ENCODE data around the gene NFIX. TPM values are rescaled to one million over a fixed set of nuclear protein-coding genes. Genes with fewer than 3 reads are reported as not detected.
A peak's percentile ranks its signal among the peaks of the same experiment; 100 is the strongest.

Gene NFIX
- total and polyA plus RNA-seq, 2 donors (not counting 1 experiment from before 2014, with no cell fraction given), result 0.69 to 5.6 TPM

- Histone ChIP-seq H3K4me3 (ENCODE audit: control extremely low read depth in 1 of 5, extremely low read depth in 1 of 5, insufficient read depth in 1 of 5, low read depth in 2 of 5, low read length in 4 of 5) (peak overlapping the region; percentile 53 to 98 (median 65)), H3K36me3 (replicated peaks in 1 of 2; ENCODE audit: control extremely low read depth in 1 of 2, control insufficient read depth in 1 of 2, extremely low read depth in 1 of 2, insufficient read depth in 2 of 2, low read length in 1 of 2) (peaks cover under 1 to 35% of the 10 kb centered on the region in 2 experiments), H3K27me3 (replicated peaks in 1 of 4; ENCODE audit: control extremely low read depth in 1 of 4, control insufficient read depth in 3 of 4, insufficient read depth in 4 of 4, low read length in 3 of 4) (no peaks in the 10 kb centered on the region), H3K27ac (ENCODE audit: low read length in 2 of 2) (peak overlapping the region; percentile 83 to 100), H3K9ac (ENCODE audit: low read length) (peak overlapping the region; percentile 81), H3K4me1 (ENCODE audit: control insufficient read depth in 2 of 2, insufficient read depth in 2 of 2, low read length in 2 of 2) (peaks cover 33 to 62% of the 10 kb centered on the region in 2 donors), H3K9me3 (ENCODE audit: control extremely low read depth in 1 of 3, control insufficient read depth in 2 of 3, insufficient read depth in 1 of 3, low read length in 2 of 3) (peaks cover 0 to 4% (median 0%) of the 10 kb centered on the region in 3 donors), H3K4me2 (replicated peaks; ENCODE audit: low read depth, low read length, poor library complexity, severe bottlenecking) (peak overlapping the region; percentile 99), H2AFZ (ENCODE audit: insufficient read depth, low read depth, low read length, poor library complexity, severe bottlenecking) (peak overlapping the region; percentile 87), H3K79me2 (ENCODE audit: control insufficient read depth, insufficient read depth, low read length) (peaks cover 58% of the 10 kb centered on the region), H4K20me1 (ENCODE audit: control insufficient read depth, insufficient read depth, low read length, poor library complexity, severe bottlenecking) (peaks cover 27% of the 10 kb centered on the region)
- peak overlapping the region; percentile 97 for H3K4me3 Mint-ChIP-seq
- ChIA-PET CTCF (interaction anchor here (0.7 to 5.6 kb wide), 20 partner anchors 8 to 325 kb away, joined by 3 to 108 read pairs (median 11); partner anchors contain the start of genes IER2, NACC1 and STX10), POLR2A (interaction anchor here (0.5 to 3.9 kb wide), 18 partner anchors 8 to 643 kb away, joined by 3 to 107 read pairs (median 6); partner anchors contain the start of genes CALR, IER2, JUNB and NACC1)
- ATAC-seq (ENCODE audit: low read depth) (no peak), DNase-seq (peak; percentile 76)
- peaks cover 55% of the 10 kb centered on the region for H3K4me1 Mint-ChIP-seq
- intact Hi-C loops (cut with micrococcal nuclease), result loop anchor here (1.0 to 5.0 kb wide), 9 partner anchors 10 to 1277 kb away; partner anchors contain the start of genes ADGRE5, RFX1 and TRMT1
- no peaks in the 10 kb centered on the region for H3K9me3 Mint-ChIP-seq (ENCODE audit: insufficient read depth)
- WGBS (ENCODE audit: insufficient coverage), result 12% methylated on average over 5 of the region's 29 CpGs
- H3K27me3 Mint-ChIP-seq, result no peaks in the 10 kb centered on the region
- peak overlapping the region; percentile 100 for H3K27ac Mint-ChIP-seq
- no peak for TF ChIP-seq EZH2 (IDR thresholded peaks at IDR 0.05; ENCODE audit: borderline replicate concordance, insufficient read depth, low read depth, low read length, poor library complexity, severe bottlenecking)
- peak; percentile 67 for TF ChIP-seq CTCF (IDR thresholded peaks at IDR 0.05)
These were observed 109.8 kb downstream of the NFIX start for GRCh38 chr19:13104848-13105711.
